K562 (cell line): ENCODE data around the gene TCAF1.

Experiments used
- FOXA1 ChIP-seq: fragments of 450-650 bp; IDR thresholded peaks from 2 replicates; pipeline ENCODE4 v1.6.1; 2016; ENCODE audit warnings: mild to moderate bottlenecking, borderline replicate concordance
- JUN ChIP-seq, 2 experiments: sonication (generic) in 1 of 2; formaldehyde crosslinking in 1 of 2; IDR thresholded peaks; 2 replicates each; pipeline versions ENCODE4 v1.6.1 to v1.8.0; 2012 to 2022; ENCODE audit warnings: borderline replicate concordance in 2 of 2, mild to moderate bottlenecking in 2 of 2, improper control_type of control experiment in 1 of 2, low read depth in 1 of 2, low read length in 1 of 2, missing genetic modification reagents in 1 of 2
- SP1 ChIP-seq: sonication (generic); formaldehyde crosslinking; IDR thresholded peaks from 2 replicates; pipeline ENCODE4 v1.8.1; 2022; ENCODE audit warnings: mild to moderate bottlenecking, missing genetic modification reagents
- SRSF1 ChIP-seq: fragments of 200-400 bp; formaldehyde crosslinking; IDR thresholded peaks from 2 replicates; pipeline ENCODE4 v1.6.1; 2017; ENCODE audit warnings: mild to moderate bottlenecking, low read depth, low read length, moderate library complexity
- TAF1 ChIP-seq: IDR thresholded peaks from 2 replicates; pipeline ENCODE4 v1.6.1; 2011; ENCODE audit warnings: mild to moderate bottlenecking, low read length, moderate library complexity; ENCODE audit not compliant: insufficient read depth, control insufficient read depth, severe bottlenecking; ENCODE audit errors: extremely low read depth
- TBL1XR1 ChIP-seq, 2 experiments: IDR thresholded peaks; 2 replicates each; pipeline ENCODE4 v1.6.1; 2012; ENCODE audit warnings: improper control_type of control experiment in 2 of 2, low read length in 2 of 2, mild to moderate bottlenecking in 1 of 2
- U2AF2 ChIP-seq: fragments of 200-400 bp; formaldehyde crosslinking; optimal IDR thresholded peaks from 2 replicates; pipeline ENCODE3; 2017; ENCODE audit warnings: low read depth, mild to moderate bottlenecking, low read length
- YY1 ChIP-seq, 3 experiments: IDR thresholded peaks; 2 replicates each; pipeline ENCODE4 v1.6.1; 2011; ENCODE audit warnings: low read length in 2 of 3, mild to moderate bottlenecking in 2 of 3, moderate library complexity in 2 of 3, borderline replicate concordance in 1 of 3, control low read depth in 1 of 3, low read depth in 1 of 3; ENCODE audit not compliant: insufficient read depth in 3 of 3, insufficient replicate concordance in 2 of 3, control insufficient read depth in 1 of 3, insufficient read length in 1 of 3; ENCODE audit errors: extremely low read depth in 1 of 3
- ZNF274 ChIP-seq: IDR thresholded peaks from 2 replicates; pipeline ENCODE4 v1.6.1; 2011; ENCODE audit warnings: low read depth, mild to moderate bottlenecking, low read length, moderate library complexity, borderline replicate concordance
- TF ChIP-seq, protein P1 (sequence below), 3 experiments: IDR thresholded peaks in 2 of 3; conservative IDR thresholded peaks in 1 of 3; 2 replicates each; pipeline ENCODE4 v1.5.1; 2011 to 2012; ENCODE audit warnings: low read length in 3 of 3, mild to moderate bottlenecking in 3 of 3, control low read depth in 2 of 3, improper control_type of control experiment in 1 of 3, inconsistent platforms in 1 of 3, low read depth in 1 of 3, mixed read lengths in 1 of 3, moderate library complexity in 1 of 3; ENCODE audit not compliant: insufficient read depth in 2 of 3

DNA sequence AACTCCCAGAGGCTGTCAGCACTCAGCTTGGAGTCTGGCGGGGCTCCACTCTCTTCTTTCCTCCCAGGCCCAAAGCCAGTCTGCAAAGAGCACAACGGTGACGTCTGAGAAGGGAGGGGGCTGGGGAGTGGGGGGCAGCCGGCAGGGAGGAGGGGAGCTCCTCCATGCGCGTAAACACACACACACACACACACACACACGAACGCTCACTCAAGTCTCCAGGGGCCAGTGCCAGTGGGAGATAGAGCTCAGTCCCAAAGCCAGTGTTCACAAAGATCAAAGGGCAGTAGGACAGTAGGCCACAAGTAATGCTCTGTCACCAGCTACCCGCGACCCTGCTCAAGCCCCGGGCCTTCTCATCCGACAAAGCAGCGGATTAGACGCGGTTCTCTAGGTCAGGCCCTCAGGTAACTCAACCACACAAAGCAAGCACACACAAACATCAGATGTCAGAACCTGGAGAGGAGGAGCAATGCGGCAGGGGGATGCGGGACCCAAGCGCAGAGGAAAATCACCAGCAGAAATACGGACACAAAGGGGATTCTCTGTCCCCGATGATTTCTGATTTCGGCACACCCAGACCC is 19.9 kb downstream of the TCAF1 start:
- TF ChIP-seq, protein P1, sequence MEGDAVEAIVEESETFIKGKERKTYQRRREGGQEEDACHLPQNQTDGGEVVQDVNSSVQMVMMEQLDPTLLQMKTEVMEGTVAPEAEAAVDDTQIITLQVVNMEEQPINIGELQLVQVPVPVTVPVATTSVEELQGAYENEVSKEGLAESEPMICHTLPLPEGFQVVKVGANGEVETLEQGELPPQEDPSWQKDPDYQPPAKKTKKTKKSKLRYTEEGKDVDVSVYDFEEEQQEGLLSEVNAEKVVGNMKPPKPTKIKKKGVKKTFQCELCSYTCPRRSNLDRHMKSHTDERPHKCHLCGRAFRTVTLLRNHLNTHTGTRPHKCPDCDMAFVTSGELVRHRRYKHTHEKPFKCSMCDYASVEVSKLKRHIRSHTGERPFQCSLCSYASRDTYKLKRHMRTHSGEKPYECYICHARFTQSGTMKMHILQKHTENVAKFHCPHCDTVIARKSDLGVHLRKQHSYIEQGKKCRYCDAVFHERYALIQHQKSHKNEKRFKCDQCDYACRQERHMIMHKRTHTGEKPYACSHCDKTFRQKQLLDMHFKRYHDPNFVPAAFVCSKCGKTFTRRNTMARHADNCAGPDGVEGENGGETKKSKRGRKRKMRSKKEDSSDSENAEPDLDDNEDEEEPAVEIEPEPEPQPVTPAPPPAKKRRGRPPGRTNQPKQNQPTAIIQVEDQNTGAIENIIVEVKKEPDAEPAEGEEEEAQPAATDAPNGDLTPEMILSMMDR (IDR thresholded peaks at IDR 0.05 in 2 of 3, conservative IDR thresholded peaks at IDR 0.05 in 1 of 3; ENCODE audit: insufficient read depth in 2 of 3, low read depth in 1 of 3, low read length in 3 of 3), result no peak
- TF ChIP-seq JUN (IDR thresholded peaks at IDR 0.05; ENCODE audit: borderline replicate concordance, low read depth, low read length) (no peak), JUN (CRISPR knock-in tag; IDR thresholded peaks at IDR 0.05; ENCODE audit: borderline replicate concordance) (no peak), ZNF274 (no peak), SP1 (CRISPR knock-in tag) (no peak), SRSF1 (no peak), YY1 (IDR thresholded peaks at IDR 0.05; ENCODE audit: borderline replicate concordance in 1 of 3, control insufficient read depth in 1 of 3, extremely low read depth in 1 of 3, insufficient read depth in 3 of 3, insufficient read length in 1 of 3, insufficient replicate concordance in 2 of 3, low read depth in 1 of 3, low read length in 2 of 3) (no peak), TBL1XR1 (IDR thresholded peaks at IDR 0.05; ENCODE audit: low read length in 2 of 2) (no peak), U2AF2 (no peak), TAF1 (no peak), FOXA1 (no peak)
